H9 (cell line): ENCODE data around the gene CALY. TPM values are rescaled to one million over a fixed set of nuclear protein-coding genes. Genes with fewer than 3 reads are reported as not detected.

Experiments used
- DNase-seq: peaks from one replicate; pipeline ENCODE4 v3.0.0-alpha.2; 2017
- H2AFZ ChIP-seq: one replicate; pipeline ENCODE4 v1.6.1; 2013; ENCODE audit warnings: mild to moderate bottlenecking, low read length, control low read depth, moderate library complexity
- H2AK5ac ChIP-seq: 2 replicates; pipeline ENCODE4 v1.6.1; 2013; ENCODE audit warnings: low read length, control low read depth, mixed read lengths; ENCODE audit not compliant: insufficient read length
- H2BK120ac ChIP-seq: one replicate; pipeline ENCODE4 v1.6.1; 2013; ENCODE audit warnings: low read depth, mild to moderate bottlenecking, low read length, control low read depth, inconsistent platforms; ENCODE audit not compliant: poor library complexity, severe bottlenecking
- H2BK12ac ChIP-seq: 2 replicates; pipeline ENCODE4 v1.6.1; 2013; ENCODE audit warnings: low read length, control low read depth, mixed read lengths, low read depth; ENCODE audit not compliant: insufficient read length
- H2BK15ac ChIP-seq: 2 replicates; pipeline ENCODE4 v1.6.1; 2013; ENCODE audit warnings: low read depth, low read length, control low read depth
- H2BK20ac ChIP-seq: one replicate; pipeline ENCODE4 v1.6.1; 2013; ENCODE audit warnings: low read depth, mild to moderate bottlenecking, low read length, control low read depth, inconsistent platforms; ENCODE audit not compliant: poor library complexity, severe bottlenecking
- H2BK5ac ChIP-seq: 2 replicates; pipeline ENCODE4 v1.6.1; 2013; ENCODE audit warnings: low read length, control low read depth, mixed read lengths; ENCODE audit not compliant: insufficient read length
- H3K14ac ChIP-seq: 2 replicates; pipeline ENCODE4 v1.6.1; 2013; ENCODE audit warnings: low read length, control low read depth; ENCODE audit not compliant: insufficient read depth
- H3K18ac ChIP-seq: 2 replicates; pipeline ENCODE4 v1.6.1; 2013; ENCODE audit warnings: low read depth, mild to moderate bottlenecking, mixed read lengths, low read length, control low read depth; ENCODE audit not compliant: insufficient read length
- H3K23ac ChIP-seq: 2 replicates; pipeline ENCODE4 v1.6.1; 2013; ENCODE audit warnings: low read length, control low read depth, mixed read lengths, low read depth; ENCODE audit not compliant: insufficient read length
- H3K23me2 ChIP-seq: 2 replicates; pipeline ENCODE4 v1.6.1; 2013; ENCODE audit warnings: low read depth, mild to moderate bottlenecking, mixed read lengths, low read length, control low read depth; ENCODE audit not compliant: insufficient read length, poor library complexity, severe bottlenecking
- H3K27ac ChIP-seq: 2 replicates; pipeline ENCODE4 v1.5.1; 2013; ENCODE audit warnings: low read length, control low read depth, mixed read lengths, low read depth; ENCODE audit not compliant: insufficient read length
- H3K27me3 ChIP-seq: 2 replicates; pipeline ENCODE4 v1.6.1; 2013; ENCODE audit warnings: low read length, control low read depth, inconsistent platforms; ENCODE audit not compliant: insufficient read depth
- H3K4ac ChIP-seq: 2 replicates; pipeline ENCODE4 v1.6.1; 2013; ENCODE audit warnings: low read depth, mild to moderate bottlenecking, control low read depth, inconsistent platforms, low read length, moderate library complexity
- H3K4me1 ChIP-seq: 2 replicates; pipeline ENCODE4 v1.6.1; 2013; ENCODE audit warnings: low read length, control low read depth, inconsistent platforms; ENCODE audit not compliant: insufficient read depth
- H3K4me2 ChIP-seq: 2 replicates; pipeline ENCODE4 v1.6.1; 2013; ENCODE audit warnings: low read length, control low read depth, mixed read lengths; ENCODE audit not compliant: insufficient read length, insufficient read depth
- H3K56ac ChIP-seq: 2 replicates; pipeline ENCODE4 v1.6.1; 2013; ENCODE audit warnings: low read depth, mild to moderate bottlenecking, mixed read lengths, low read length, control low read depth; ENCODE audit not compliant: insufficient read length
- H3K79me1 ChIP-seq: 2 replicates; pipeline ENCODE4 v1.6.1; 2013; ENCODE audit warnings: low read depth, mild to moderate bottlenecking, moderate library complexity, low read length, control low read depth, inconsistent platforms; ENCODE audit not compliant: insufficient read depth, poor library complexity, severe bottlenecking
- H3K79me2 ChIP-seq: 2 replicates; pipeline ENCODE4 v1.6.1; 2013; ENCODE audit warnings: low read length, control low read depth, inconsistent platforms; ENCODE audit not compliant: insufficient read depth
- H3K9ac ChIP-seq: 2 replicates; pipeline ENCODE4 v1.6.1; 2013; ENCODE audit warnings: low read length, control low read depth, mixed read lengths; ENCODE audit not compliant: insufficient read length; ENCODE audit errors: extremely low read depth
- H3K9me3 ChIP-seq: one replicate; pipeline ENCODE4 v1.6.1; 2013; ENCODE audit warnings: low read depth, low read length, inconsistent platforms; ENCODE audit not compliant: control insufficient read depth
- H3T11ph ChIP-seq: one replicate; pipeline ENCODE4 v1.6.1; 2013; ENCODE audit warnings: mild to moderate bottlenecking, low read length, control low read depth, inconsistent platforms
- H4K20me1 ChIP-seq: one replicate; pipeline ENCODE4 v1.6.1; 2013; ENCODE audit not compliant: control insufficient read depth, insufficient read length, insufficient read depth
- H4K5ac ChIP-seq: 2 replicates; pipeline ENCODE4 v1.6.1; 2013; ENCODE audit warnings: low read depth, mild to moderate bottlenecking, mixed read lengths, low read length, control low read depth; ENCODE audit not compliant: insufficient read length
- H4K8ac ChIP-seq: replicated peaks from 2 replicates; pipeline ENCODE4 v1.6.1; 2013; ENCODE audit warnings: low read length, control low read depth, mixed read lengths, low read depth; ENCODE audit not compliant: insufficient read length
- H4K91ac ChIP-seq: 2 replicates; pipeline ENCODE4 v1.6.1; 2013; ENCODE audit warnings: low read depth, mild to moderate bottlenecking, moderate library complexity, mixed read lengths, low read length, control low read depth; ENCODE audit not compliant: insufficient read length
- H3K27ac Mint-ChIP-seq, 3 experiments: 2 replicates in 2 of 3; 3 replicates in 1 of 3; pipeline ENCODE4 v1.8.0; 2020 to 2021; ENCODE audit warnings: mixed read lengths in 3 of 3, mild to moderate bottlenecking in 1 of 3, moderate library complexity in 1 of 3
- H3K27me3 Mint-ChIP-seq: 2 replicates; pipeline ENCODE4 v1.8.0; 2021; ENCODE audit warnings: low read depth, mild to moderate bottlenecking, moderate library complexity, mixed read lengths
- H3K36me3 Mint-ChIP-seq, 3 experiments: 2 replicates in 2 of 3; 3 replicates in 1 of 3; pipeline ENCODE4 v1.8.0; 2020 to 2021; ENCODE audit warnings: low read depth in 3 of 3, mixed read lengths in 3 of 3; ENCODE audit not compliant: insufficient read depth in 1 of 3
- H3K4me1 Mint-ChIP-seq, 2 experiments: 2 replicates each; pipeline ENCODE4 v1.8.0; 2020; ENCODE audit warnings: mixed read lengths in 2 of 2
- H3K4me3 Mint-ChIP-seq, 2 experiments: 2 replicates in 1 of 2; 3 replicates in 1 of 2; pipeline ENCODE4 v1.8.0; 2020 to 2021; ENCODE audit warnings: mild to moderate bottlenecking in 2 of 2, mixed read lengths in 2 of 2, moderate library complexity in 1 of 2
- H3K9me3 Mint-ChIP-seq, 2 experiments: 2 replicates in 1 of 2; 3 replicates in 1 of 2; pipeline ENCODE4 v1.8.0; 2020; ENCODE audit warnings: mild to moderate bottlenecking in 2 of 2, mixed read lengths in 2 of 2, moderate library complexity in 1 of 2
- WGBS: extraction: QIAGEN DNeasy Blood & Tissue Kit; methylation state at CpG from one replicate; pipeline ENCODE4 v1.1.7; 2013; ENCODE audit warnings: missing lambda C conversion rate, low lambda C conversion rate, mixed read lengths; ENCODE audit not compliant: insufficient read length; ENCODE audit errors: extremely low coverage; 5-methylcytosine and 5-hydroxymethylcytosine counted together
- total RNA-seq: library from RNA; stranded (reverse); gene quantifications from 2 replicates; pipeline ENCODE4 v1.2.1, GENCODE V29; 2021
- TF ChIP-seq, protein P1 (sequence below): fragments of 200-600 bp; sonication (generic); conservative IDR thresholded peaks from 3 replicates; pipeline ENCODE4 v1.8.0; 2021; ENCODE audit warnings: antibody characterized with exemption, mild to moderate bottlenecking

Gene CALY
- total RNA-seq, 1 experiment from 2014 or later = 2.9 TPM

DNA sequence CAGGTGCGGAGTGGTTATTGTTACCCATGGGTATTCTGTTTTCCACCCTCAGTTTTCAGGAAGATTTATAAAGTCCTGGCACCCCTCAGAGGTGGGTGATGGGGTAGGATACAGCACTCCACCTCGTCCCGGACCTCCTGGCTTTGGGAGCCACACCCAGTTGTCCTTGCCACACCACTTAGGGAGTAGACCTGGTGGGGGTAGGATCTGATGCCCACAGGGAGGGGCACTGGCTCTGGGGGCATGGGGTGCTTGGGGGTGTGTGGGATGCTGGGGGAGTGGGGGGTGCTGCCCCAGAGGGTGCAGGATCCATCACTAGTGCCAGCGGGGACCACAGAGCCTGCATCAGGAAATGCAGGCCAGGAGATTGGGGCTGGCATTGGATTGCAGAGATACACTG, 23.5 kb downstream of the CALY start:
- no peaks in the 10 kb centered on the region for H3K79me1 ChIP-seq
- H2BK5ac ChIP-seq = no peak overlapping the region
- peaks cover 4 to 34% (median 23%) of the 10 kb centered on the region in 3 experiments; a peak in 6 of 7 replicates for H3K36me3 Mint-ChIP-seq
- no peaks in the 10 kb centered on the region for H3K79me2 ChIP-seq
- no peak overlapping the region for H2BK12ac ChIP-seq
- DNase-seq = no peak
- H3K14ac ChIP-seq = no peak overlapping the region
- H2AFZ ChIP-seq = no peak overlapping the region
- H3K27ac ChIP-seq = no peak overlapping the region
- TF ChIP-seq, protein P1, sequence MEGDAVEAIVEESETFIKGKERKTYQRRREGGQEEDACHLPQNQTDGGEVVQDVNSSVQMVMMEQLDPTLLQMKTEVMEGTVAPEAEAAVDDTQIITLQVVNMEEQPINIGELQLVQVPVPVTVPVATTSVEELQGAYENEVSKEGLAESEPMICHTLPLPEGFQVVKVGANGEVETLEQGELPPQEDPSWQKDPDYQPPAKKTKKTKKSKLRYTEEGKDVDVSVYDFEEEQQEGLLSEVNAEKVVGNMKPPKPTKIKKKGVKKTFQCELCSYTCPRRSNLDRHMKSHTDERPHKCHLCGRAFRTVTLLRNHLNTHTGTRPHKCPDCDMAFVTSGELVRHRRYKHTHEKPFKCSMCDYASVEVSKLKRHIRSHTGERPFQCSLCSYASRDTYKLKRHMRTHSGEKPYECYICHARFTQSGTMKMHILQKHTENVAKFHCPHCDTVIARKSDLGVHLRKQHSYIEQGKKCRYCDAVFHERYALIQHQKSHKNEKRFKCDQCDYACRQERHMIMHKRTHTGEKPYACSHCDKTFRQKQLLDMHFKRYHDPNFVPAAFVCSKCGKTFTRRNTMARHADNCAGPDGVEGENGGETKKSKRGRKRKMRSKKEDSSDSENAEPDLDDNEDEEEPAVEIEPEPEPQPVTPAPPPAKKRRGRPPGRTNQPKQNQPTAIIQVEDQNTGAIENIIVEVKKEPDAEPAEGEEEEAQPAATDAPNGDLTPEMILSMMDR = no peak
- H3K23ac ChIP-seq = no peak overlapping the region
- H3K4me1 ChIP-seq = no peaks in the 10 kb centered on the region
- no peaks in the 10 kb centered on the region; a peak in 2 of 5 replicates for H3K9me3 Mint-ChIP-seq
- no peak overlapping the region for H3K56ac ChIP-seq
- H4K20me1 ChIP-seq = no peaks in the 10 kb centered on the region
- H3K18ac ChIP-seq = no peak overlapping the region
- H3K4me1 Mint-ChIP-seq = peaks cover 2 to 9% of the 10 kb centered on the region in 2 experiments; a peak in 2 of 4 replicates
- H4K8ac ChIP-seq = no peak overlapping the region
- no peak overlapping the region for H2BK20ac ChIP-seq
- H3K4me3 Mint-ChIP-seq = no peak overlapping the region
- H4K91ac ChIP-seq = no peak overlapping the region
- H3T11ph ChIP-seq = no peak overlapping the region
- peaks cover 4% of the 10 kb centered on the region for H3K23me2 ChIP-seq
- no peak overlapping the region for H2BK15ac ChIP-seq
- H3K9me3 ChIP-seq = no peaks in the 10 kb centered on the region
- H3K27me3 Mint-ChIP-seq = peaks cover 2% of the 10 kb centered on the region
- H3K4me2 ChIP-seq = no peak overlapping the region
- H2BK120ac ChIP-seq = no peak overlapping the region
- no CpG with 5 or more reads among the region's 4 CpGs for WGBS
- H3K27me3 ChIP-seq = no peaks in the 10 kb centered on the region
- H3K27ac Mint-ChIP-seq = no peak overlapping the region
- H4K5ac ChIP-seq = no peak overlapping the region
- H3K4ac ChIP-seq = no peak overlapping the region
- H3K9ac ChIP-seq = no peak overlapping the region
- H2AK5ac ChIP-seq = no peak overlapping the region
